NT2/D1 (cell line): ENCODE measurements around the gene NTM.

Source experiments
- YY1 ChIP-seq: IDR thresholded peaks from 2 replicates; pipeline ENCODE4 v1.6.1; 2011; ENCODE audit not compliant: insufficient read length, insufficient read depth
- ZNF274 ChIP-seq: IDR thresholded peaks from 2 replicates; pipeline ENCODE4 v1.6.1; 2011; ENCODE audit warnings: mild to moderate bottlenecking, low read depth, low read length

GRCh38 chr11:131538322-131538721 is 167.9 kb downstream of the NTM start:
- TF ChIP-seq ZNF274 (no peak), YY1 (no peak)
